ENCODE results near the gene FBN3.
"Not testable (repeated sequence)": the region's sequence is repeated elsewhere in the genome, so short reads cannot be mapped to it uniquely, and the experiment has no call there.

Gene FBN3

GRCh38 chr19:8108560-8109445 lies 40.6 kb downstream of the FBN3 start:
- Histone ChIP-seq H3K27me3 (ENCODE audit: insufficient read depth, low read length, poor library complexity, severe bottlenecking) (no peaks in the 10 kb centered on the region), H3K9me2 (replicated peaks; ENCODE audit: low read depth, low read length) (no peaks in the 10 kb centered on the region), H2AFZ (ENCODE audit: low read length) (no peak overlapping the region), H3K36me3 (ENCODE audit: insufficient read depth, low read length) (no peaks in the 10 kb centered on the region), H3K4me1 (ENCODE audit: insufficient read depth, low read length, poor library complexity, severe bottlenecking) (no peaks in the 10 kb centered on the region), H3K9me3 (ENCODE audit: insufficient read depth, low read depth, low read length) (0 out of 2 replicates have a peak, but pooled peaks cover 3% of the 10 kb centered on the region), H3K4me3 (ENCODE audit: low read length, poor library complexity, severe bottlenecking) (no peak overlapping the region), H3K79me2 (ENCODE audit: insufficient read depth, low read length) (no peaks in the 10 kb centered on the region), H4K20me1 (ENCODE audit: insufficient read depth, low read length, poor library complexity, severe bottlenecking) (no peaks in the 10 kb centered on the region), H3K9ac (ENCODE audit: low read depth, low read length, poor library complexity, severe bottlenecking) (no peak overlapping the region), H3F3A (ENCODE audit: low read depth) (no peaks in the 10 kb centered on the region), H3K4me2 (ENCODE audit: low read depth, low read length, poor library complexity, severe bottlenecking) (no peak overlapping the region)
- TF ChIP-seq EZH2phosphoT487 (IDR thresholded peaks at IDR 0.05; ENCODE audit: borderline replicate concordance) = no peak
- TF ChIP-seq CTCF (conservative IDR thresholded peaks at IDR 0.05; ENCODE audit: low read length) = no peak

- H3K9me3 ChIP-seq (ENCODE audit: insufficient read depth, low read depth, low read length) = 0 out of 2 replicates have a peak, but pooled peaks cover 3% of the 10 kb centered on the region
- TF ChIP-seq EZH2phosphoT487 (IDR thresholded peaks at IDR 0.05; ENCODE audit: borderline replicate concordance) = no peak
- TF ChIP-seq CTCF (conservative IDR thresholded peaks at IDR 0.05; ENCODE audit: low read length) = no peak
Measured at GRCh38 chr19:8107301-8107903, 42.0 kb downstream of the FBN3 start.

GRCh38 chr19:8105471-8105870 lies 43.9 kb downstream of the FBN3 start:
- Histone ChIP-seq H3K9me3 (ENCODE audit: insufficient read depth, low read depth, low read length) (0 out of 2 replicates have a peak, but pooled peaks cover 3% of the 10 kb centered on the region), H3K27me3 (ENCODE audit: insufficient read depth, low read length, poor library complexity, severe bottlenecking) (no peaks in the 10 kb centered on the region), H3K79me2 (ENCODE audit: insufficient read depth, low read length) (no peaks in the 10 kb centered on the region), H3K36me3 (ENCODE audit: insufficient read depth, low read length) (no peaks in the 10 kb centered on the region), H3K9ac (ENCODE audit: low read depth, low read length, poor library complexity, severe bottlenecking) (no peak overlapping the region), H3K4me1 (ENCODE audit: insufficient read depth, low read length, poor library complexity, severe bottlenecking) (no peaks in the 10 kb centered on the region), H2AFZ (ENCODE audit: low read length) (no peak overlapping the region), H3F3A (ENCODE audit: low read depth) (no peaks in the 10 kb centered on the region), H3K4me3 (ENCODE audit: low read length, poor library complexity, severe bottlenecking) (no peak overlapping the region), H3K9me2 (replicated peaks; ENCODE audit: low read depth, low read length) (no peaks in the 10 kb centered on the region), H4K20me1 (ENCODE audit: insufficient read depth, low read length, poor library complexity, severe bottlenecking) (no peaks in the 10 kb centered on the region), H3K4me2 (ENCODE audit: low read depth, low read length, poor library complexity, severe bottlenecking) (no peak overlapping the region)
- no peak for TF ChIP-seq CTCF (conservative IDR thresholded peaks at IDR 0.05; ENCODE audit: low read length)
- TF ChIP-seq EZH2phosphoT487 (IDR thresholded peaks at IDR 0.05; ENCODE audit: borderline replicate concordance) = no peak

More at GRCh38 chr19:8107301-8107903, 42.0 kb downstream of the FBN3 start:
- Histone ChIP-seq H2AFZ (ENCODE audit: low read length) (no peak overlapping the region), H3K9me2 (replicated peaks; ENCODE audit: low read depth, low read length) (no peaks in the 10 kb centered on the region), H3K9ac (ENCODE audit: low read depth, low read length, poor library complexity, severe bottlenecking) (no peak overlapping the region), H3K79me2 (ENCODE audit: insufficient read depth, low read length) (no peaks in the 10 kb centered on the region), H3K27me3 (ENCODE audit: insufficient read depth, low read length, poor library complexity, severe bottlenecking) (no peaks in the 10 kb centered on the region), H3K4me2 (ENCODE audit: low read depth, low read length, poor library complexity, severe bottlenecking) (no peak overlapping the region), H4K20me1 (ENCODE audit: insufficient read depth, low read length, poor library complexity, severe bottlenecking) (no peaks in the 10 kb centered on the region), H3K4me1 (ENCODE audit: insufficient read depth, low read length, poor library complexity, severe bottlenecking) (no peaks in the 10 kb centered on the region), H3K36me3 (ENCODE audit: insufficient read depth, low read length) (no peaks in the 10 kb centered on the region), H3K4me3 (ENCODE audit: low read length, poor library complexity, severe bottlenecking) (no peak overlapping the region), H3F3A (ENCODE audit: low read depth) (no peaks in the 10 kb centered on the region)

GRCh38 chr19:8101910-8102309 lies 47.5 kb downstream of the FBN3 start:
- H3K27me3 ChIP-seq (ENCODE audit: insufficient read depth, low read length, poor library complexity, severe bottlenecking); H3K9me2 ChIP-seq (replicated peaks; ENCODE audit: low read depth, low read length); H2AFZ ChIP-seq (ENCODE audit: low read length); H3K4me3 ChIP-seq (ENCODE audit: low read length, poor library complexity, severe bottlenecking); H3K4me2 ChIP-seq (ENCODE audit: low read depth, low read length, poor library complexity, severe bottlenecking); H3K36me3 ChIP-seq (ENCODE audit: insufficient read depth, low read length); H3K4me1 ChIP-seq (ENCODE audit: insufficient read depth, low read length, poor library complexity, severe bottlenecking); H3F3A ChIP-seq (ENCODE audit: low read depth); H3K79me2 ChIP-seq (ENCODE audit: insufficient read depth, low read length); H3K9me3 ChIP-seq (ENCODE audit: insufficient read depth, low read depth, low read length); H3K9ac ChIP-seq (ENCODE audit: low read depth, low read length, poor library complexity, severe bottlenecking); H4K20me1 ChIP-seq (ENCODE audit: insufficient read depth, low read length, poor library complexity, severe bottlenecking): not testable (repeated sequence)

Data from Loucy (cell line).